HG03103 (cell line): ENCODE data around the gene PPT2.
"Not testable (repeated sequence)": the region's sequence is repeated elsewhere in the genome, so short reads cannot be mapped to it uniquely, and the experiment has no call there.

Experiments
- ATAC-seq: cut with Tn5 transposase; IDR thresholded peaks from one replicate; pipeline ENCODE4 v1.9.1; 2021; ENCODE audit warnings: low read depth; ENCODE audit not compliant: unreplicated experiment

Gene PPT2

GRCh38 chr6:32175322-32175710, 21.4 kb downstream of the PPT2 start:
- no peak for ATAC-seq

- peak; percentile 39 for ATAC-seq
Measured at GRCh38 chr6:32175711-32176475, 22.0 kb downstream of the PPT2 start, which contains the start of gene AGPAT1. TSS of gene AGPAT1 (minus strand) at chr6:32176084. CDS start at chr6:32171496, 4,588 bp downstream.

- ATAC-seq, result no peak
Measured at GRCh38 chr6:32176476-32177182, 22.7 kb downstream of the PPT2 start.

GRCh38 chr6:32177183-32177787, 23.3 kb downstream of the PPT2 start:
- ATAC-seq, result peak; percentile 13

- peak; percentile 67 for ATAC-seq
Measured at GRCh38 chr6:32177788-32178546, 24.0 kb downstream of the PPT2 start, which contains the start of gene RNF5. TSS of gene RNF5 (plus strand) at chr6:32178405. CDS start at chr6:32178512, 107 bp downstream.

GRCh38 chr6:32178547-32179440, 24.9 kb downstream of the PPT2 start:
- ATAC-seq, result no peak

GRCh38 chr6:32179766-32180405, 25.9 kb downstream of the PPT2 start:
- ATAC-seq, result no peak

- ATAC-seq, result no peak
Measured at GRCh38 chr6:32181148-32181702, 27.3 kb downstream of the PPT2 start.

GRCh38 chr6:32181915-32182529, 28.1 kb downstream of the PPT2 start:
- ATAC-seq, result no peak

- ATAC-seq, result no peak
Measured at GRCh38 chr6:32182555-32182981, 28.6 kb downstream of the PPT2 start.

GRCh38 chr6:32183030-32183429, 29.1 kb downstream of the PPT2 start:
- ATAC-seq, result no peak

- no peak for ATAC-seq
Measured at GRCh38 chr6:32183483-32184083, 29.6 kb downstream of the PPT2 start.

GRCh38 chr6:32184084-32184640, 30.2 kb downstream of the PPT2 start, which contains the start of gene AGER:
TSS of gene AGER (minus strand) at chr6:32184253. CDS start at chr6:32184222, 31 bp downstream.
- no peak for ATAC-seq

- not testable (repeated sequence) for ATAC-seq
Measured at GRCh38 chr6:32185681-32186131, 31.8 kb downstream of the PPT2 start.

GRCh38 chr6:32186151-32186840, 32.4 kb downstream of the PPT2 start:
- not testable (repeated sequence) for ATAC-seq

- ATAC-seq, result no peak
Measured at GRCh38 chr6:32187009-32187709, 33.2 kb downstream of the PPT2 start.
